NCI-H510A (cell line): Measurements from ENCODE around the gene ALG14.
"Not testable (repeated sequence)": the region's sequence is repeated elsewhere in the genome, so short reads cannot be mapped to it uniquely, and the experiment has no call there.

ENCODE experiments used
- DNase-seq: peaks from one replicate; lab custom pipeline; 2025; lab: John Stamatoyannopoulos, UW

ALG14 gene, protein sequence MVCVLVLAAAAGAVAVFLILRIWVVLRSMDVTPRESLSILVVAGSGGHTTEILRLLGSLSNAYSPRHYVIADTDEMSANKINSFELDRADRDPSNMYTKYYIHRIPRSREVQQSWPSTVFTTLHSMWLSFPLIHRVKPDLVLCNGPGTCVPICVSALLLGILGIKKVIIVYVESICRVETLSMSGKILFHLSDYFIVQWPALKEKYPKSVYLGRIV

DNA sequence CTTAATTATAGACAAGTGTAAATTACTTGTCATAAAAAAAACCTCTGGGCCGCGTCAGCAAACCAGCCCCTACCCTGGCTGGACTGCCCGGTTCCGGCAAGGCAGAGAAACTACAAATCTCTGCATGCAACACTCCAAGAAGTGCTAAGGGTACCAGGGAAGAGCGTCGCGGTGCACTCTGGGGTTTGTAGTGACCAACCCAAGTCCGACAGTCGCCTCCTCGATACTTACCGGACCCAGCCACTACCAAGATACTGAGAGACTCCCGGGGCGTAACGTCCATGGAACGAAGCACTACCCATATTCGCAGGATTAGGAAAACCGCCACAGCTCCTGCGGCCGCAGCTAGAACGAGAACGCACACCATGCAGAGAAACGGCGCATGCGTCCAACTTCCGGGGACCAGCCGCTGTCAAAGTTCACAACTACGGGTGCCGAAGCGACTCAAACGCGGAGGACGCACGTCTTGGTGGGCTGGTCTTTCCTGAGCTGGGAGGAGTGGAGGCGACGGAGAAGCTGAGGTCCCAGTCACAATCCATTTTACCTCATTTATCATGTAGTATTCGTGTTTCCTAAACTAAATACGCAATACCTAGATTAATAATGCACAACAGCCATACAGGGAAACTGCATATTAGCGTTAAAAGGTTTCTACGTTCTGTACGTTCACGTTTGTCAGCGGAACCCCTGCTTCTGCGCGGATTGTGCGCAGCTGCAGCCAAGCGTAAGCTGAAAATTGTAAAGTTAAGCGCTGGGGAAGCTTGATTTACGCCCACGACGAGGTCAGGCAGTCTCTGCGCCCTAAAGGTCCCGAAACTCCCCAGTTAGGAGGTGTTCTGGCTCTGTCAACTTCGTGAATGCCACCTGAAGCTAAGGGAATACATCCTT, at the start of gene ALG14:
TSS of gene ALG14 (minus strand) at position 420 of the 888 bp plus-strand sequence. CDS start at position 367, 53 bp downstream.
- DNase-seq = peak; percentile 87

DNA sequence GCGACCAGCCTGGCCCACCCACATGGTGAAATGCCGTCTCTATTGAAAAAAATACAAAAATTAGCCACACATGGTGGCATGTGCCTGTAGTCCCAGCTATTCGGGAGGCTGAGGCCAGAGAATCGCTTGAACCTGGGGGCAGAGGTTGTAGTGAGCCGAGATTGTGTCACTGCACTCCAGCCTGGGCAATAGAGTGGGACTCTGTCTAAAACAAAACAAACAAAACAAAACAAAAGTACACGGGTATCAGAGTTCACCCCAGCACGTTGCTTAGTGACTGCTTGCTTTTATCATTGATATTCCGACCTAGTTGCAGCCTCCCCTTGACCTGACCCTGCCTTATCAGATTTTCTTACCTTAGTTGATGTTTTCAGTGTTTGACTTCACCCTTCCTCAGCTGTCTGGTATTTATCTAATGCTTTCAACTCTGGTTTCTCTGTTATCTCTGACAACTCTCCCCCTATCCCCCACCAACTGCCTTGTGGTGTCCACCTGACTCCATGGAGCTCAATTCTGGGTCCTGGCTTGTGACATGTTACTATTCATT, 49.5 kb upstream of the ALG14 start:
- DNase-seq = no peak

DNA sequence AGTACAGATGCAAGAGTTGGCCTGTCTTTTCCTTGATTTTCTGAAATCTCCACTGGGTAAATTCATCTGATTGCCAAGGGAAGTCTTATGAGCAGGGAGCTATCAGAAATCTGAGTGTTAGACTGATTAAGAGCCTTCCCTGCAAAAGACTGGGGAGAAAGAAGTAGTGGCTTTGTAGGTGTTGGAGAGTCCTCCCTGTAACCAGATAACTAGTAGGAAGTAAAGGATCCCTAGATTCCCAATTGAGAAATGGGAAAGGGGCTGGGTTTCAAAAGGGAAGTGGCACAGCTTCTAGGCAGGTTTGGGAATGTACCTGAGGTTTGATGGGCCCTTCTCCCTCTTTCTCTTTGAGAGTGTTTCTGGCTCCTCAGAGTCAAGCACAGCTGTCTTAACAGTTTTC, 46.5 kb upstream of the ALG14 start:
- DNase-seq = no peak

DNA sequence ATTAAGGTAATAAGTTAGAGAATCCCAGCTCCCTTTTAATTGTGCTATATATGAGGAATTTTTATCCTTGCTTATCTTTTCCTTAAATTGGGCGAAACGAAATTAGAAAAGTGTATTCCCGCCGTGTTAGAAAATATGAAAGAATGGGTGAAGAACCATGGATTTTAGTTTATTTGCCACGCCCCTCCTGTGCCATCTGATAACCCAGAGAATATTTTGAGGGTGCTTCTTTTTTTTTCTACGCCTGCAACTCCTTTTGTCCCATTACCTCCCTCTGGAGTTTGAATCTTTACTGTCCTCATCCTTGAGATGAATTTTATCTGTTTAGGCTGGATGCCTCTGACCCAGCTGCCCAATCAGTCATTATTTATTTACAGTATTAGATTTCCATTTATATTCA, 46.0 kb upstream of the ALG14 start:
- DNase-seq = no peak

DNA sequence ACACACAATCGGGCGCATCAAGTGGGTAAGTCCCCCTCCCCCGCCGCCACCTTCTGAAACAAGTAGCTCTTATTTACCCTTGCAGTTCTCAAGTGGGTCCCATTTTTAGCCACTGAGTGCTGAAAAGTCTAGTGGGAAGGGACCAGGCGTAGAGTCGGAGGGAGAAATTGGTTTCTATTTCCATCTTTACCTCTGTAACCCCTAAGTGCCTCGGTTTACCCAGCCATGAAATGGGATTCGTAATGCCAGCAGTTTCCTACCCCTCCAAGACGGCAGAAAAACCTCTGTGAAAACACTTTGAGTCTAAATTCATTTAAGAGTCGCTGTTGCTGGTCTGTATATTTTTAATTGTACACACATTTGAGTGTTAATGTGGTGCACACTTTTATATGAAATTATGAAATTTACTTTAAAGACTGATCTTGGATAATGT, 45.3 kb upstream of the ALG14 start:
- no peak for DNase-seq

DNA sequence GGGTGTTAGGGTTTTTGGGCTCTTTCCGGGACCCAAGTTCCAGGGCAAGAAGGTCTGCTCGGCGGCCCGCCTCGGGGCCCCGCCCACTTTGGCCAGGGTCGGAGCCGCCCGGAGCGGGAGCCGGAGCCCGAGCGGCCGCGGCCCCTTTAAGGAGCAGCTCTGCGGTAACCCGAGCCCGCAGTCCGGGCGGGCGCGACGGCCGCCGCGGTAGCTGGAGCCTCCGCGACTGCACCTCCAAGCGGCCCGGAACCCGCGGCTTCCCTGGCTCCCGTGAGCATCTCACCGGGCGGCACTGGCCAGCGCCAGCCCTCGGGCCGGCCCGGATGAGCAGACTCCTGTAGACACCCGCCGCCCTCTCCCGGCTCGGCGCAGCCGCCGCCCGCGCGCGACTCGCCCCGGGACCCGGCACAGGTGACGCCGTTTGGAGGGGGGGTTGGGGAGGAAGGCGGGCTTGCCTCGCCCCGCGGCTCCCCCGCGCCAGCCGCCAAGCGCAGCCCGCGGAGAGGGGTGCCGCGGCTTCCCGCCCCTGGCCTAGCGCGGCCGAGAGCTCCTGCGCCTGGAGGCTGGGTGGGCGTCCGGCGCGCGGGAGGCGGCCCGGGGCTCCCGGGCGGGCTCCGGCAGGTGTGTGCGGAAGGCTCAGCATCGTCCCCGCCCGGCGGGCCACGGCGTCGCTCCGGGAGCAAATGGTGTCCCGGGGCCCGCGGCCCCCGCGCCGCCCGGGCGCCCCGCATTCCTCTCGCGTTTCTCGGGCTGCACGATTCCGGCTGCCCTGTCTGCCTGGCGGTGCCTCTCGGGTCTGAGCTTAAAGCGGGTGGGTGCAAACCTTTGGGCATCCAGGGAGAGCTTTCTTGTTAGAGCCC, 44.7 kb upstream of the ALG14 start, which contains the start of gene TLCD4:
TSS of gene TLCD4 (plus strand) at position 149 of the 860 bp plus-strand sequence. CDS start 26,547 bp downstream, outside the sequence.
- peak; percentile 57 for DNase-seq

DNA sequence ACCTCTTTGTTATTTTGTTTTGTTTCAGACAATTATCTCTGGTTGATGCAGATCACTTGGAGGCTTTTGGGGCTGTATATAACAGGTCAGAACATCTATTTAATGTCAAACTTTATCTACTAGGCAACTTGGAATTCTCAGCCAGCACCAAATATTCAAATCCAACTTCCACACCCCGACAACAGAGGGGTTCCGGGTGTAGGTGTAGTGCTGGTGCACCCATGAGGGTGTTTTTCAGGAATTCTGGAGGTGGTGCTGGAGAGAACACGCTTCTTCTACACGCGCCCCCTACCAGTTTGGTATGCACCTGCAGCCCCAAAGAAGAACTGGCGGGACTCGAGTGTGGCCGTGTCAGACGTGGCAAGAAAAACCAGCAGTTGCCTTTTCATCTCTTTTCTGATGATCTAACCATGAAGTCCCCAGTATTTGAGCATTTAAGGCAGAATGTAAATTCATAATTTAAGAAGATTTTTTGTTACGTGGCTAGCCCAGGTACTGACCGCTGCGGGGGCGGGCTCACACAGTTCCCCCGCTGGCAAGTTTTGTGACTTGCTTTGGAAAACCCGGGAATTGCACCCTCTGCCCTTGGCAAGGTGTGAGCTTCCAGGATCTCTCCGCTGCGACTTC, 43.9 kb upstream of the ALG14 start:
- peak; percentile 66 for DNase-seq

DNA sequence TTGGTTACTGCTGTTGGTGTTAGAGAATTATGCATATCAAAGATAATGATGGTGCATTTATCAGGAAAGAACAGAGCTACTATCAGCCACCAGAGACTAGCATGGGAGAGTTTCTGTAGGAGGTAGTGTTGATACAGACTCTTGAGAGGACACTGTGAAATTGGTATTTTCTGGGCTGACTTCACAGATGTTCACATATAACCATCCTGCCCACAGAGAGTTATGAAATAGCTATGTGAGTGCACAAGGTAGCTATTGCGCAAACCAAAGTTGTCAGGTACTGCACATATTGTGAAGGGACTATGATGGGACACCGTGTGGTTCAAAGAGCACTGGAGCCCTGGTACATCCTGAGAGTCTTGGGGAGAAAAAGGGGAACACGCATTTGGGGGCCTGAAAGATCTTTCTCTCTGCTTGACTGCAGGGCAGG, 43.0 kb upstream of the ALG14 start:
- no peak for DNase-seq

DNA sequence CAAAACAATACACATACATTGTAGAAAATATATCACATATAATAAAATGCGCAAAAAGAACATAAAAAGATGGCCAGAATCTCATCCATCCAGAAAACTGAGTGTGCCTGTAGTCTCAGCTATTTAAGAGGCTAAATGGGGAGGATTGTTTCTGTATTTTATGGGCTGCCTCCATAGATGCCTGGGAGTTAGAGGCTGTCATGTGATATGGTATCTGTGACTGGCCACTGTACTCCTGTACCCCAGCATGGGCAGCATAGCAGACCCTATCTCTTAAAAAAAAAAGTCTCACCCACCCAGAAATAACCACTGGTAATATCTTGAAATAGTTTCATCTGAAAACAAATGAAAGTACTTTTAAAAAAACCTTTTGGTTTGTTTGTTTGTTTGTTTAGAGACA, 40.9 kb upstream of the ALG14 start:
- DNase-seq = no peak

DNA sequence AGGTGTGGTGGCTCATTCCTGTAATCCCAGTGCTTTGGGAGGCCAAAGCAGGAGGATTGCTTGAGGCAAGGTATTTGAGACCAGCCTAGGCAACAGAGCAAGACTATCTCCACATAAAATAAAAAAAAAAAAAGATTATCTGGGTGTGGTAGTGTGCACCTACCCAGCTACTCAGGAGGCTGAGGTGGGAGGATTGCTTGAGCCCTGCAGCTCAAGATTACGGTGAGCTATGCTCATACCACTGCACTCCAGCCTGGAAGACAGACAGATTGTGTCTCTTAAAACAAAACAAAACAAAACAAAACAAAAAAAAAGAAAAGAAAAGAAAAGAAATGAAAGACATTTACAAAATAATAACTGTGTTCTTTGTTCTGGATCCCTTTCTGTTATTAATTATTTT, 38.3 kb upstream of the ALG14 start:
- no peak for DNase-seq

DNA sequence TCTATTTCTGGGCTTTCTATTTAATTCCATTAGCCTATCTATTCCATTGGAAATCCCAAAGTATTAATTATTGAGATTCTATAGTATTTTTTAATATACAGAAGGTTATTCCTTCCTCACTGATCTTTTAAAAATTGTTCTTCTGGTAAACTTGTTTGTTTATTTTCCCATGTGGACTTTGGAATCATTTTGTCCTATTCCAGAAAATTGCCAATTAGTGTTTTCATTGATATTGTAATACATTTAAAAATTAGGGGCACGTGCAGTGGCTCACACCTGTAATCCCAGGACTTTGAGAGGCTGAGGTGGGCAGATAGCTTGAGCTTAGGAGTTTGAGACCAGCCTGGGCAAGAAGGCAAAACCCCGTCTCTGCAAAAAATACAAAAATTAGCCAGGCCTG, 36.0 kb upstream of the ALG14 start:
- DNase-seq = no peak

DNA sequence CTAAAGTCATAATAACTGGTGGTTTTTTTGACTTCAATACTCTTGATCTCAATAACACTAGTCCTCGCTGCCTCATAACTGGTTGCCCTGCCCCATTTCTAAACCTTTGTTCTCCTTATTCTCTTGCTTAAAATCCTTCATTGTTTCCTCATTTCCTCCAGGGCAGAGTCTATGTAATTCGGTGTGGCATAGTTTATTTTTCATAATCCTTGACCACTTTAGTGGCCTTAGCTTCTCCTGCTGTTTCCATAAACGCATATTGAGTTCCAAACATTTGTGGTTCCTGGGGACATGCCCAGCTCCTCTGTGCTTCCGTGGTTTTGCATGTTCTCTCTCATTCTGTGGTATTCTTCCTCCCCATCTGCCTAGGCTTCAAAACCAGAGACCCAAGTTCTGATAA, 25.4 kb upstream of the ALG14 start:
- no peak for DNase-seq

DNA sequence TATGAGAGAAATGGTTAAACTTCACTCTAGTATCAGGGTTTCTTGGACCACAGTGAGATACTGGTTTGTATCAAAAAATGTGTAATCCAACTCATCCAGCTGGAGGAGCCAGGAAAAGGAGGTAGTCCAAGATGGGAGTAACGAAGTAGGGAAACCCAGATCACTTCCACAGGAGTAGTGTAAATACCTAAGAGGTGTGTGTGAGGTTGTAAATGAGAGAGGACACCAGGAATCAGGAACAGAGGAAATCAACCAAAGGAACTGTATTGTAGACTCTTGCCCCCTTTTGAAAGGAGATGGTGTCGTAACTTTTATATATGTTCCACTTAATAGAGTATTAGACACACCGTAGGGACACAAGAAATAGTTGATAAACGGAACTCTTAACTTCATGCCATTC, 24.7 kb upstream of the ALG14 start:
- DNase-seq = no peak

DNA sequence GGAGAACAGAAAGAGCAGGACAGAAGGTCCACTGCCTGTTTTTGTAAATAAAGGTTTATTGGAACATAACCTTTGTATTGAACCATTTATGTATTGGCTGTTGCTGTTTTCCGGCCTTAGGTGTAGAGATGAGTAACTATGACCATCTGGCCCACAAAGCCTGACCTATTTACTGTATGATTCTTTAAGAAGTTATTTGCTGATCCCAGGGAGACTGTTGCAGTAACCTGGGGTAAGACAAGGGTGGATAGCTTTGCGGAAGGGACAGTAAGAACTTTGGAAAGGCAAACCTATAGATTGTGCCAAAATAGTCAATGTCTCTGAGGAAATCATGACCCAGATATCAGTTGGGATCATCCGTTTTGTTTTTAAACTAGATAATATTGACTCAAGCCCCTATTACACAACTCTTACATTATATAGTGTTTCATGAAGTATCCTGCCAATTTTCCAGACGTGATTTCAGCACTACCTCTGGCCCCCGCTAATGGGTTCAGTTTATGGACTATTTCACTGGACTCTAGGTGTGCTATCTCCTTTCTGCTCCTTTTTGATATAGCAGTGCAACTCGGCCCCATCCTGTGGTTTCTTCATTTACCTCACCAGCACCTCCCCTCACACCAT, 23.6 kb upstream of the ALG14 start:
- DNase-seq = no peak

DNA sequence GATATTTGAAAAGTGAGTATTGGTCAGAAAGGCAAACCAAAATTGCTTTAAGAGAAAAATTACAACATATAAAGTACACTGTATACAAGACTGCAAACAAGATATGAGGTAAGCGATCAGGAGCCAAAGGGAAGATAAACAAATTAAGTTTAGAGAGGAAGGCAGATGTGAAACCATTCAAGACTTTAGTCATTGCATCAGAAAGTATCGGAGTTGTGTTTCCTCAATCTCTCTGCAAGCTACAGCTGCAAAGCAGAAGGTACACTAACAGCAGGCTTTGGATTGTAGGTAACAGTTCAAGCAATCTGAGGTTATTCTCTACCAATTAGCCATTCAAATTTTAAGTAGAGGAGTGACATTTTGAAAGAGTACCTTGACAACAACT, 23.1 kb upstream of the ALG14 start:
- no peak for DNase-seq

DNA sequence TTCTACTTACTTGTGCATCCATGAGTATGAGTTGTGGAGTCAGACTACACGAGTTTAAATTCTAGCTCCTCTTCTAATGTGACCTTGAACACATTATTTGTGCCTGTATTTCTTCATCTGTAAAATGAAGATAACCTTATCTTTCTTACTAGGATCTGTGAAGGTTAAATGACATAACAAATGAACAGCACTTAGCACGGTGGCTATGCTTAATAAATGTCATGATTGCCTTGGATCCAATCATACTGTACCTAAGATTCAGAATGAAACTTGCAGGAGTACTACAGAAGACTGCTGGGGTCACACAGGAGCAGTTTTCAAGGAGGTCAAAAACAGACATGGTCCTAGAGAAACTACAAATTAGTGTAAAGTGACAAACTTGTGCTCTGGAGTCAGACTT, 22.2 kb upstream of the ALG14 start:
- DNase-seq = no peak

DNA sequence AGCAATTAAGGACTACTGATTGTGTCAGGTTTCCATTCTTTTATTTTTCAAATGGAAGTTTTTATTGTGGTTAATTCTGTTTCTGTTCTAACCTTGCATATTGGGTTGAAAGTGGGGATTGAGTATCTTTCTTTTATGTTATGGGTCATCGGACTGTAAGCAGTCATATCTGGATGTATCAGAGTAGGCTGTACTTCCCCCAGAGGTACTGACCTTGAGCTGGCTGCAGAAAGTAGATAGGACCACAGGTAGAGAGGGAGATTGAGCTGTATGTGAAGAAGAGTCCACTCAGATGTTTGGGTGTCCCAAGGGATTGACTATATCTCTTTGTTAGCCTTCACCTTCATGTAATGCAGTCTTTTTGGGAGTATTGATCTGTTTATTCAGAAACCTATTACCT, 20.5 kb upstream of the ALG14 start:
- DNase-seq = no peak

DNA sequence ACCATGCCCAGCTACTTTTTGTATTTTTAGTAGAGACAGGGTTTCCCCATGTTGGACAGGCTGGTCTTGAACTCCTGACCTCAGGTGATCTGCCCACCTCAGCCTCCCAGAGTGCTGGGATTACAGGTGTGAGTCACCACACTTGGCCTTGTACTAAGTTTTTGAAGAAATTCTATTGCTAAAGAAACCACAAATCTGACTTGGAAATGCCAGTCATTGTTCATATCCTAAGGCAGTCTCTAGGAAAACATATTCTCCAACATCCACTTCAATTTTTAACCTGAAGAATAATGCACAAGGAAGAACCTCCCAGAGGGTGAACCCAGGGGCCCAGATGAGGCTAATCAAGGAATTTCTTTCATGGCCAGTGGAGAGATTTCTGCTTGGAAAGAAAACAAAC, 20.1 kb upstream of the ALG14 start:
- DNase-seq = not testable (repeated sequence)

DNA sequence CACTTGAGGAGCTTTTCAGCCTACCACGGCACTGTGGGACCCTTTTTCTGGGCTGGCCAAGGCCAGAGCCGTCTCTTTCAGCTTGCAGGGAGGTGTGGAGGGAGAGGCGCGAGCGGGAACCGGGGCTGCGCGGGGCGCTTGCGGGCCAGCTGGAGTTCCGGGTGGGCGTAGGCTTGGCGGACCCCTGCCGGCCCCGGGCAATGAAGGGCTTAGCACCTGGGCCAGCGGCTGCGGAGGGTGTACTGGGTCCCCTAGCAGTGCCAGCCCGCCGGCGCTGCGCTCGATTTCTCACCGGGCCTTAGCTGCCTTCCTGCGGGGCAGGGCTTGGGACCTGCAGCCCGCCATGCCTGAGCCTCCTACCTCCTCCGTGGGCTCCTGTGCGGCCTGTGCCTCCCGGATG, 18.5 kb upstream of the ALG14 start:
- not testable (repeated sequence) for DNase-seq

DNA sequence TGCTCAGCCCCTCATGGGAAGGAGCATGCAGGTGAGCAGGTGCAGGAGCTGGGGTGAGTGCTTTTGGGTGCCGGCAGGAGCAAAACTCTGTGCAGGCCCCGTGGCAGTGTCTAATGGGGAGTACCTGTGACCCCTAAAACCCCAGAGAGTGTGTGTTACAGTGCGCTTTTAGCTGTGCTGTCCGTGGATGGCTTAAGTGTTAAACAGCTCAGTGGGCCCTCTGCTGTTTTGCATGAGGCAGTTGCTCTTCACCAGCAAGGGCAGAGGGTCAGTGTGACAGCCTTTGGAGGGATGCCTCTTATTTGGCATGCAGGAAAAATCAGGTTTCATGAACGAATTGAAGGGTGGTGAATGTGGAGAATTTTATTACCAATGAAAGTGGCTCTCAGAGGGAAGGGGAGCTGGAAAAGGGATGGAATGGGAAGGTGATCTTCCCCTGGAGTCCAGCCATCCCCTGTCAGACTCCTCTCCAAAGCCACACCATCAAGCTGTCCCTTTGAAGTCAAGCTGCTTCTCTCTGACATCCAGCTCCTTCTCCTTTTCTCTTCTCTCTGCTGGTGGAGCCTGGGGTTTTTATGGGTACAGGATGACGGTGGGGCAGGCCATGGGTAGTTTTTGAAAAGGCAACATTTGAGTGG, 17.0 kb upstream of the ALG14 start:
- no peak for DNase-seq

DNA sequence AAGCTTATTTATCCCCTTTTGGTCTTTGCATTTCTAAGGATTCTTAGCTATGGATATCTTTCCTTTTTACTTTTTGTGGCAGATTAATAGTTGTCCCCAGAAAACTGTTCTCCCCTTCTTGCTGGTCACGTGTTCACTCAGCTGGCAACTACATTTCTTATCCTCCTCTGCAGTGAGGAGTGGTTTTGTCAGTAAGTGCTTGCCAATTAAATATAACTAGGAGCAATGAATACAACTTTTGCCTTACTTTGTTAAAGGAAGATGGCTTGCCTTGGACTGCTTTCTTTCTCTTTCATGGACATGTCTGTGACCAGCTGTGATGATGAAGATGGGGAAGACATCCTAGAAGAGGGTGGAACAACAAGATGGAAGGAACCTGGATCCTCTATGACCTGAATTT, 15.6 kb upstream of the ALG14 start:
- DNase-seq = no peak
